HG03432 (cell line): ENCODE measurements around the gene PLXND1.
"Not testable (repeated sequence)": the region's sequence is repeated elsewhere in the genome, so short reads cannot be mapped to it uniquely, and the experiment has no call there.

Source experiments
- ATAC-seq: cut with Tn5 transposase; IDR thresholded peaks from one replicate; pipeline ENCODE4 v1.9.1; 2021; ENCODE audit warnings: mild to moderate bottlenecking, moderate library complexity; ENCODE audit not compliant: unreplicated experiment

The PLXND1 gene, protein sequence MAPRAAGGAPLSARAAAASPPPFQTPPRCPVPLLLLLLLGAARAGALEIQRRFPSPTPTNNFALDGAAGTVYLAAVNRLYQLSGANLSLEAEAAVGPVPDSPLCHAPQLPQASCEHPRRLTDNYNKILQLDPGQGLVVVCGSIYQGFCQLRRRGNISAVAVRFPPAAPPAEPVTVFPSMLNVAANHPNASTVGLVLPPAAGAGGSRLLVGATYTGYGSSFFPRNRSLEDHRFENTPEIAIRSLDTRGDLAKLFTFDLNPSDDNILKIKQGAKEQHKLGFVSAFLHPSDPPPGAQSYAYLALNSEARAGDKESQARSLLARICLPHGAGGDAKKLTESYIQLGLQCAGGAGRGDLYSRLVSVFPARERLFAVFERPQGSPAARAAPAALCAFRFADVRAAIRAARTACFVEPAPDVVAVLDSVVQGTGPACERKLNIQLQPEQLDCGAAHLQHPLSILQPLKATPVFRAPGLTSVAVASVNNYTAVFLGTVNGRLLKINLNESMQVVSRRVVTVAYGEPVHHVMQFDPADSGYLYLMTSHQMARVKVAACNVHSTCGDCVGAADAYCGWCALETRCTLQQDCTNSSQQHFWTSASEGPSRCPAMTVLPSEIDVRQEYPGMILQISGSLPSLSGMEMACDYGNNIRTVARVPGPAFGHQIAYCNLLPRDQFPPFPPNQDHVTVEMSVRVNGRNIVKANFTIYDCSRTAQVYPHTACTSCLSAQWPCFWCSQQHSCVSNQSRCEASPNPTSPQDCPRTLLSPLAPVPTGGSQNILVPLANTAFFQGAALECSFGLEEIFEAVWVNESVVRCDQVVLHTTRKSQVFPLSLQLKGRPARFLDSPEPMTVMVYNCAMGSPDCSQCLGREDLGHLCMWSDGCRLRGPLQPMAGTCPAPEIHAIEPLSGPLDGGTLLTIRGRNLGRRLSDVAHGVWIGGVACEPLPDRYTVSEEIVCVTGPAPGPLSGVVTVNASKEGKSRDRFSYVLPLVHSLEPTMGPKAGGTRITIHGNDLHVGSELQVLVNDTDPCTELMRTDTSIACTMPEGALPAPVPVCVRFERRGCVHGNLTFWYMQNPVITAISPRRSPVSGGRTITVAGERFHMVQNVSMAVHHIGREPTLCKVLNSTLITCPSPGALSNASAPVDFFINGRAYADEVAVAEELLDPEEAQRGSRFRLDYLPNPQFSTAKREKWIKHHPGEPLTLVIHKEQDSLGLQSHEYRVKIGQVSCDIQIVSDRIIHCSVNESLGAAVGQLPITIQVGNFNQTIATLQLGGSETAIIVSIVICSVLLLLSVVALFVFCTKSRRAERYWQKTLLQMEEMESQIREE (N-terminal part only)

DNA sequence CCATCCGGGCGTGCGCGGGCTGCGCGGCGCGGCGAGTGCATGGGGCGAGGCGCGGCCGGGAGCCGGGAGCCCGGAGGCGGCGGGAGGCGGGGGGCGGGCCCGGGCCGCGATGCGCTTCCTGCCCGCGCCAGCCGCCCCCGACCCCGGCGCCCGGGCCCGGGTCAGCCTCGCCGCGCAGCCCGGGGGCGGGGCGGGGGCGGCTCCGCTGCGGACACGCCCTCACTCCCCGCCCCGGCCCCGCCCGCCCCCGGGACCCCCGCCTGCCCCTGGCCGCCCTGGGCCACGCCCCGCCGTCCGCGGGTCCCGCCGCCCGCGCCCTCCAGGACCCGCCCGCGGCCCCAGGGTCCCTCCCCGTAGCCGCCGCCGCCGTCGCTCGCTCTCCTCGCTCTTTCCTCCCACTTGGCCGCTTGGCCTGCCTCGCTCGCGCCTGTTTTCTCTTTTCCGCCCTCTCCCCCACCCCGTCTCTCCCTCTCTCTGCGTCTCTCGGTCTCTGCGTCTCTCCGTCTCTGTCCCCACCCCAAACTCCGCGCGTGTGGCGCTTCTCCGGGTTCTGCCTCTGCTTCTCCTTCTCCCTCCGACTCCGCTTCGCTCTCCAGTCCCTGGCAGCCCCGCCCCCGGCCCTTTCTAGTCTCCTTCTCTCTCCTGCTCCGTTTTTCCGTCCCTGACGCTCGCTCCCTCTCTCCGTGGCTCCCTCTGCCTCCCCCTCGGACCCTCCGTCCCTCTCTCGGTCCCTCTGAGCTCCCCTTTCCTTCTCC lies at the start of gene PLXND1:
PLXND1 (minus strand) TSS at position 41 of the 755 bp plus-strand sequence; CDS start at position 4, 37 bp downstream.
- no peak for ATAC-seq

DNA sequence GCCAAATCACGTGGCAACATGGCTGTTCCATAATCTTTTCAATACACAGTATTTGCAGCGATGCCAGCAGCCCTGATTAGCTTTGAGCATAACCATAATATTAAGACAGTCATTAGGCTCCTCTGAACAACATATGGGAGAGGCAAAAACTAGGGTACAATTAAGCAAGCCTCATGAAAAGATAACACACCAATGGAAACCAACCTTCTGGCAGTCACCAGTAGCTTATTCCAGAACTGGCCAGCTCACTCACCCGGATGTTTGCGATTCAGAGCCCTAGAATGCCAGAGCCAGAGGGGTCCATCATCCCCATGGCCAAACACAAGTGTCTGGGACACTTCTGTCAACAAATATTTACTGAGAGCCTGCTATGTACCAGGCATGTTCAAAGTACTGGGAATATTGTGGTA lies 48.8 kb upstream of the PLXND1 start:
- ATAC-seq = no peak

DNA sequence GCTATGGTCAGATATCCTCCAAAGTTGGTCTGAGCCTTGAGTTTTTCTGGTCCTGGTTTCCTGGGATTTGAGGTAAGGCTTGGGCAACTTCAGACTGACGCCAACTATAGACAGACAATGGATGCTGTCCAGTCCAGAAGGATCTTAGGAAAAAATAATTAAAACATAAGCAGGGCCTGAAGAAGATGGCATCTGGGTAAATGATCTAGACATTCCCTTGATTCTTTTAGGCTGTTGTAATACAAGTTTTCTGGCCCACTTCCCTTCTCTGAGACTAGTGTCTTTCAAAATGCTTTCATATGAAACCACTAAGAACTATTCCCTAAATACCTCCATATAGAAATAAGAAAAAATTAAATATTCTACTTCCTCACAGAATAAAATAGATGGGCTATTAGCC lies 47.7 kb upstream of the PLXND1 start:
- ATAC-seq = no peak

DNA sequence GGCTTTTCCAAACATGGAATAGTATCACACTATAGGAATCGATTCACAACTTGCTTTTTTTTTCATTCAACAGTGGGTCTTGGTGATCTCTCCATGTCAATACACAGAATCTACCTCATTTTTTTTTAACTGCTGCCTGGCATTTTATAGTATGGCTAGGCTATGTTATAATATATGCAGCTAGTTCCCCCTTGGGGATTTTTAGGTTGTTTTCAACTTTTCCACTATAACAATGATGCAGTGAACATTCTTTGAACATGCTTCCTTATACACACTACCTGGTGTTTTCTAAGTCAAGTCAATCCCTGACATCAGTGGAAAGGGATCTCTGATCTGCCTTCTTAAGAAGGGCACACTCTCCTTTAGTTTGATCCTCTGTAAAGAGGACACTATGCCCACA lies 46.5 kb upstream of the PLXND1 start:
- no peak for ATAC-seq

DNA sequence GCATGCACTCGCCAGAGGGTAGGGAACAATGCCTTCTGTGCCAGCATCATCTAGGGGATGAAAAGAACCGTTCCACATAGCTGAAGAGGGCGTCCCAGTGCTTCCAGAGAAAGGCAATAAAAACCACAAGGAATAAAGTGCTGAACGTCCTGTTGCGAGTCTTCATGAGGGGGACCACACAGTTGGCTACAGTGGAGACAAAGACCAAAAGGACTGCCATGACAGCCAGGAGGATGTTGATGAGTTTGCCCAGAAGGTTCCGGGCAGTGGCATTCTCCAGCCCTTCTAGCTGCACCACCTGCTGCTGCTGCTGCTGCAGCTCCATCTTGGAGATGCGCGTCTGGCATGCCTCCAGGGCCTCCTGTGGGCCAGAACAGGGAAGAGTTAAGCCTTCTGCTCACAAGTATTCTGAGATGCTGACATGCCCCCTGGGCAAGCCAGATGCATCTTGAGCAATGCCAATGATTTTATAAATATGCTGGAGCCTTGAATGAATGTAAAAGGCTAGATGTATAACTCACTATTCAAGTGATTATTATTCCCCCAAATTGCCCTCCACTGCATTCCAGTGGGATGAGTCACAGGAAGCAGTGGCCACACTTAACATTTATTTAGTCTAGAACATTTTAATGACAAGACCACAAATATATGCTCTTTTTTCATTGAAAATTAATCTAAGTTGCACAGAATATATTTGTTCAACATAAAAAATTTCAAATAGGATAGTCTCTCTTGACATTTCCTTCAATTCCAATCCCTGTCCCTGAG lies 45.1 kb upstream of the PLXND1 start:
- ATAC-seq = no peak

DNA sequence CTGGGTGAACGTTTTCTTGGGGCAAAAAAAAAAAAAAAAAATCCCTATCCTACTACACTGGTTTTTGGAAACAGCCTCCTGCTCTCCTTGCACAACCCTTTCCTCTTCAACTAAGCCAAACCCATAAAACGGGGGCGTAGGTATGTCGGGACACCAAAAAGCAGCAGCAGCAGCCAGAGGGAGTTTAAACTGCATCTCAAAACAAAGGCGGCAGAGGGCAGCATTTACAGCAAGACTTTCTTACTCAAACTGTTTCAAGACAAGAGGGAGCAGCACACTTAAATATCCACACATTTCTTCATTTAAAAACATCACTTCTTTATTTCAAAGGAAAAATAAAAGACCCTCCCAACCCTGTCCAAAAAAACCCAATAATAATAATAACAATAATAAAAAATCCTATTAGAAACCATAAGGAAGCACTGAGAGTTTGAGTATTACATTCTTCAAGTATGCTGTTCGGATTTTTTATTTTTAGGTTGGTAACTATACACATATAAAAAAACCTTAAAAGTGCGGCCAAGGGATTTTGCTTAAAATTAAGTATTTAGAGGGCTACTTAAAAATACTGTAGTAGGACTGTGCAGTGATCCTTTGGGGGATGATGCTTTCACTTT lies 43.9 kb upstream of the PLXND1 start:
- no peak for ATAC-seq

DNA sequence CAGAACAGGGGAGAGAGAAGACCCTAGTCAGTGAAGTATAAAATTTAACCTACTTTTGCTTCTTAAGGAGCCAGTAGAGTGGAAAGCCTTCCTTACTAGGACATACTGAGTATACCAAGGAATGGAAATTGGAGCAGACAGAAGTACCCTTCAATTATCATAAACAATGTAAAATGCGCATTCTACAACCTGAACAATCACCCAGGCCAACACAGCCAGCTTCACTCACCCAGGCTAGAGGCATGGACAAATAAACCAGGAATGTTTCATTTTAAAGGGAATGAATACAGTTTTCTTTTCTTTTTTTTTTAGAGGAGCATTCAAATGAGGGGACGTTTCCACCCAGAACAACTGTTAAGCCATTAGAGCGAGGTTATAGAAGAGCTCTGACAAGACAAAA lies 41.9 kb upstream of the PLXND1 start:
- ATAC-seq = no peak

DNA sequence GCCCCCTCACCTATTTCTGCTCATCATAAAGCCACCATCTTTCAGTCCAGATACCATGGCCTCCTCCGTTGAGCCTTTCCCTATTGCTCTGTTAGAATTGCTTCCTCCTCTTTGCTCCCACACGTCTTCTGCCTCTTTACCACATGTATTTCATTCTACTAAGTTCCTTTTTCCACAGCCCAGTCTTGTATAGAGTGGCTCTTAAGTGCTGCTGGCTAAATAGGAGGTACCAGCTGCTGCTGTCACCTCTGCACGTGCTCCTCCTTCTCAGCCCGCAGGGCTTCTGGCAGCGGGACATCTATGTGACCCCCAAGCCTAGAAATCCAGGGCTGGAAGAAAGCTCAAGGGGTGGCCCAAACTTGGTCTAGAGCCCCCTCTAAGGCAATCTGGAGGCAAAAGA lies 38.8 kb upstream of the PLXND1 start:
- no peak for ATAC-seq

DNA sequence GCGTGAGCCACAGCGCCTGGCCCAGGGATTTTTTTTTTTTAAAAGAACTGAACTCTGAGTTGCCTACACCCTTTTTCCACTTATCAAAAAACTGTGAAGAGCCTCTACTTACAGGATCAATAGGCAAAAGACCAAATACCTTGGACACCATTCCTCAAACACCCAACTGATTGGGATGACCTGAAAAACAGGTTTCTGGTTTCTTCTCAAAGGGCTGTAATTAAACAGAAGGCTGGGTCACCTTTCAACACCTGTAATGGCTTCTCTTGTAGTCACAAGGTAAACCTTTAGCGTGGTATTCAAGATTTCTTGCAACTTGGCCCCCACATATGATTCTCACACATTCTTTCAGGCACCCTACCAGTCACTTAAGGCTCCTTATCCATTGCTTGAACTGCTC lies 38.4 kb upstream of the PLXND1 start:
- no peak for ATAC-seq

DNA sequence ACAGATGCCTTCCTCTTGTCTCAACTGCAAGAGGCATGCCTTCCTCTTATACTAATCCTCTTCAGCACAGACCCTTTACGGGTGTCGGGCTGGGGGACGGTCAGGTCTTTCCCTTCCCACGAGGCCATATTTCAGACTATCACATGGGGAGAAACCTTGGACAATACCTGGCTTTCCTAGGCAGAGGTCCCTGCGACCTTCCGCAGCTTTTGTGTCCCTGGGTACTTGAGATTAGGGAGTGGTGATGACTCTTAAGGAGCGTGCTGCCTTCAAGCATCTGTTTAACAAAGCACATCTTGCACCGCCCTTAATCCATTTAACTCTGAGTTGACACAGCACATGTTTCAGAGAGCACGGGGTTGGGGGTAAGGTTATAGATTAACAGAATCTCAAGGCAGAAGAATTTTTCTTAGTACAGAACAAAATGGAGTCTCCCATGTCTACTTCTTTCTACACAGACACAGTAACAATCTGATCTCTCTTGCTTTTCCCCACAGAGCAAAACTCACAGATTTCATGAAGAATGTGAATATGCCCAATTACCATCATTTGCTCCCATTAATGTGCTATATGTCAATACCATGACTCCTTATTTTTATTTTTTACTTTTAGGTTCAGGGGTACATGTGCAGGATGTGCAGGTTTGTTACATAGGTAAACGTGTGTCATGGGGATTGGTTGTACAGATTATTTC lies 35.2 kb upstream of the PLXND1 start:
- not testable (repeated sequence) for ATAC-seq

DNA sequence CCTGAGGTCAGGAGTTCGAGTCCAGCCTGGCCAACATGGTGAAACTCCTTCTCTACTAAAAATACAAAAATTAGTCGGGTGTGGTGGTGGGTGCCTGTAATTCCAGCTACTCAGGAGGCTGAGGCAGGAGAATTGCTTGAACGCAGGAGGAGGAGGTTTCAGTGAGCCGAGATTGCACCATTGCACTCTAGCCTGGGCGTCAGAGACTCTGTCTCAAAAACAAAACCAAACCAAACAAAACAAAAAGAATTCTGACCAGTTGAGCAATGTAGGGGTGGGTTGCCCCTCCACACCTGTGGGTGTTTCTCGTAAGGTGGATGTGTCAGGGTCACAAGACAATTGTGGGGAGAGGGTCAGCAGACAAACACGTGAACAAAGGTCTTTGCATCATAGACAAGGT lies 34.5 kb upstream of the PLXND1 start:
- not testable (repeated sequence) for ATAC-seq

DNA sequence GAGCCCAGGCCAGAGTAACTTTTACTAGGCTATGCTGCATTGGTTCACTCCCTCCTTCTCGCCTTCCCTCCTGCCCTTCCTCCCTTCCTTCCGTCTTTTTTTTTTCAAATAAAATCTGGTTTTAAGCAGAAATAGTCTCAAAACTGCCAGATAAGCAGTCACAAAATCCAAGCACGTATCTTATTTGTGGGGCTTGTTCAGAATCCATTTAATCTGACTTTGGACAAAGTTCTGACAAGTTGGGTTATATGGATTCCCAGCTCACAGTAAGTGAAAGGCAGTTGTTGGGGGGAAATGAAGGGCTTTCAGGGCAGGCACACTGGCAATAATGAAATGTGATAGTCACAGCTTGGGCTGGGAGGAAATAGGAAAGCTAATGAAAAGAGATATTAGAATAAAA lies 32.0 kb upstream of the PLXND1 start:
- no peak for ATAC-seq

DNA sequence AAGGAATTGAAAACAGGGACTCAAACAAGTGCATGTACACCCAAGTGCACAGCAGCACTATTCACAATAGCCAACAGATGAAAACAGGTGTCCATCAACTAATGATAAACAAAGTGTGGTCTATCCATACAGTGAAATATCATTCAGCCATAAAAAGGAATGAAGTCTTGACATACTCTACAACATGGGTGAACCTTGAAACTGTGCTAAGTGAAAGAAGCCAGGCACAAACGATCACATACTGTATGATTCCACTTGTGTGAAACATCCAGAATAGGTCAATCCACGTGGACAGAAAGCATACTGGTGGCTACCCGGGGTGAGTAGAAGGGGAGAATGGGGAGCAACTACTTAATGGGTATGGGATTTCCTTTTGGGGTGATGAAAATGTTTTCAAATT lies 29.6 kb upstream of the PLXND1 start:
- ATAC-seq = no peak

DNA sequence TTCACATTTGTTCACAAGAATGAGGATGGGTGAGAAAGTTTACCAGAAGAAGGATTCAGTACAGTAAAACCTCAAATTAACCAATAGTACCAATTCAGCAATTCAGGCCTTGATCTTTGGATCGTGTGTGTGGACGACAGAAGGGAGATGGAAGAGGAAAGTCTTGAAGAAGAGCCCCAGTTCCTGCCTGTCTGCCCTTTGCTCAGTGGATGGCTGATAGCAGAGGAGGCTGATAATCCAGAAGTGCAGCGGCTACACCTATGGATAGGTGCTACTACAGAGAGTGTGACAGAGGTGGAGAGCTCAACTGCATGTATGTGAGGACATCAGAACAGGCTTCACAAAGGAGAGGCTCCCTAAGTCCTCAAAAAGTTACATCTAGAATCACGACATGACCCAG lies 29.2 kb upstream of the PLXND1 start:
- ATAC-seq = no peak

DNA sequence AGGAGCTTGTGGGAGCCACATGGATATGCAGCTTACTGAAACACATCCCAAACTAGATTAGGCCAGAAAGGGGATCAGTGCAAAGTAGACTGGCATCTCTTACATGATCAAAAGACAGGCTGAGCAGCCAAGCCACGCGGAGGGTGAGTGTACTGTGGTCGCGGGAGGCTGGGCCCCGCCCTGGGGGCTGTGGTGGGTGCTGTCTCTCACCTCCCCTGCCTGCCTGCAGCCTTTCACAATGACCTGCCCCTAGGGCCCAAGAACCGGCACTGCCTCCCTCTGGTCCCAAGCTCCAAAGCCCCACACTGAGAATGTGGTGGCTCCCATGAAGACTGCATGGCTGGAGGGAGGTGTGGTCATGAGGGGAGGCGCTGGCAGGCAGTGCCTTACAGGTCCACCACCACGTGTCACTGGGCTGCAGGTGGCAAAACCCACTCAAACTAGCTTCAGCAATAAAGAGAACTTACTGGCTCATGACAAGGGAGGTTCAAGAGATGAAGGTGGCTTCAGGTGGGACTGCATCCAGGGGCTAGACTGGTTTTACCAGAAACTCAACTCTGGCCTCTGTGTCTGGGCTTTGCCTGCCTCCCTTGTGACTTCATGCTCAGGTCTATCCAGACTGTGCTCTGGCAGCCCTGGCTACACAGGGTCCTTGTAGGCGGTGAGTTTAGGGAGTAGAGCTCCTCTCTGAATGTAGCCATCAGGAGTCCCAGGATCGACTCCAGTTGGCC lies 27.4 kb upstream of the PLXND1 start:
- ATAC-seq = no peak

DNA sequence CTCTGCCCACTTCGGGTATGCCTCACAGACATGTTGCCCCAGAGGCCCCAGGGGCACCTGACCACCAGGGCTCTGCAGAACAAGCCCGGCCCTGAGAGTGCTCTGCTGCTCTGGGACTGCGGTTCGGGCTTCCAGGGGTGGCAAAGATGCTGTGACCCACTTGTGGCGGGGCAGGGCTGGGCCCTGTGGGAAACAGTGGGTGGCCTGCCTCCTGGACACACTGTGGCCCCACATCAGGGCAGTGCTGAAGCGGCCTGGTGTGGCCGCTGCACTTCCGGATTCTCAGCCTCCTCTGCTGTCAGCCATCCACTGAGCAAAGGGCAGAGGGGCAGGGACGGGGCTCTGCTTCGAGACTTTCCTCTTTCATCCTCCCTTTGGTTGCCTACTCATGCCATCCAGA lies 26.5 kb upstream of the PLXND1 start:
- no peak for ATAC-seq

DNA sequence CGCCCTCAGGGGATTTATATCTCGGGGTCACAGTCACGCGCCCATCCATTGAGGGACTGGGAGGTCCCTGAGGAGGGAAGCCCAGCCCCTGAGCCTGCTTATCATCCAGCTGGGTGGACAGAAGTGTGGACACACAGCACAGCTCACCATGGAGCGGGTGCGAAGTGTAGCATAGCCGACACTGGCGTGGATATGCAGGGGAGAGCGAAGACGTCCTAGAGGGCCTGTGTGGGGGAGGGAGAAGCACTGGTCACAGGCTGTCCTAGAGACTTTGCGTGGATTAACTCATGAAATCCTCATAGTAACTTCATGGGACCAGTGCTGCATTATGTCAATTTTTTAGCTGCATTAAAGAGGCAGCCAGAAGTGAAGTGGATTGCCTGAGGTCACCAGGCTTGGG lies 26.1 kb upstream of the PLXND1 start:
- no peak for ATAC-seq

DNA sequence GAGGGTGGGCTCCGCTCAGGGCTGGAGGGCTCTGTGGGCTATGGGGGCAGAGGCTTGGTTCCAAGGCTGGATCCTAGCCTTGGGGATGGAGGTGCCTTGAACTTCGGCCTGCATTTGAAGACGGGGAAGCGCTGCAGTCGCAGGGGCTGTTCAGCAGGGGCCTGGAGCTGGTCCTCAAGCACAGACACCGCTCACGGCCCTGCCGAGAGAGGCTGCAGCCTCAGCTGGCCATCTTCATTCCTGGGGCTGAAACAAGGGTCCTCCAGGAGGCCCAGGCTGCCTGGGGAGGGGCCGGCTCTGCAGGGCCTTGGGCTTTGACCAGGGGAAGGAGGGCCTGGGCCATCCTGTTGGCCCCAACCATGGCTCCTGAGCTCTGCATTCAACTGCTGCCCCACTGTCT lies 25.6 kb upstream of the PLXND1 start:
- no peak for ATAC-seq
